IMR-90 (cell line): Measurements from ENCODE around the gene ACAA2. TPM values are rescaled to one million over a fixed set of nuclear protein-coding genes. Genes with fewer than 3 reads are reported as not detected.

Experiments
- ATAC-seq: fragments of 200-7000 bp; cut with Tn5 transposase; 2 replicates; pipeline ENCODE4 v1.9.1; 2020; ENCODE audit warnings: low read depth, mild to moderate bottlenecking, moderate library complexity
- BruUV-seq: library from RNA; stranded (reverse); fragments of 400-500 nt; replicated peaks from 2 replicates; lab custom pipeline; 2021; lab: Mats Ljungman, UMichigan
- CTCF ChIA-PET: fragments of 300-600 bp; formaldehyde crosslinking; extraction: SDS; loops from one replicate; lab custom pipeline; 2021; ENCODE audit warnings: antibody characterized with exemption; lab: Yijun Ruan, JAX
- POLR2A ChIA-PET: fragments of 300-600 bp; sonication (Branson Sonifier 250); formaldehyde crosslinking; loops from one replicate; lab custom pipeline; 2022; ENCODE audit warnings: antibody characterized with exemption; ENCODE audit not compliant: unreplicated experiment; lab: Charles Lee
- DNase-seq: peaks from one replicate; pipeline ENCODE4 v3.0.0; 2013
- H2AFZ ChIP-seq: replicated peaks from 2 replicates; pipeline ENCODE3; 2013; ENCODE audit warnings: low read length, mild to moderate bottlenecking; ENCODE audit not compliant: poor library complexity
- H2AK5ac ChIP-seq: 2 replicates; pipeline ENCODE4 v1.6.1; 2013; ENCODE audit warnings: low read depth, low read length, inconsistent platforms
- H2AK9ac ChIP-seq: replicated peaks from 2 replicates; pipeline ENCODE3; 2013; ENCODE audit warnings: mild to moderate bottlenecking, low read depth, low read length, moderate library complexity; ENCODE audit not compliant: poor library complexity
- H2BK120ac ChIP-seq: 2 replicates; pipeline ENCODE4 v1.6.1; 2013; ENCODE audit warnings: low read depth, low read length, inconsistent platforms
- H2BK15ac ChIP-seq: 3 replicates; pipeline ENCODE4 v1.6.1; 2013; ENCODE audit warnings: low read depth, low read length, inconsistent platforms
- H2BK20ac ChIP-seq: 2 replicates; pipeline ENCODE4 v1.6.1; 2013; ENCODE audit warnings: low read depth, mild to moderate bottlenecking, inconsistent platforms, low read length, moderate library complexity
- H2BK5ac ChIP-seq: 2 replicates; pipeline ENCODE4 v1.6.1; 2013; ENCODE audit warnings: mild to moderate bottlenecking, low read depth, low read length, inconsistent platforms; ENCODE audit not compliant: poor library complexity, severe bottlenecking
- H3K14ac ChIP-seq: replicated peaks from 2 replicates; pipeline ENCODE4 v1.6.1; 2013; ENCODE audit warnings: low read depth, low read length, inconsistent platforms
- H3K18ac ChIP-seq: 2 replicates; pipeline ENCODE4 v1.6.1; 2013; ENCODE audit warnings: low read depth, low read length, control low read depth
- H3K23ac ChIP-seq: 2 replicates; pipeline ENCODE4 v1.6.1; 2013; ENCODE audit warnings: low read depth, low read length, inconsistent platforms
- H3K27ac ChIP-seq: 2 replicates; pipeline ENCODE4 v1.5.1; 2013; ENCODE audit warnings: mild to moderate bottlenecking, control low read depth, low read length; ENCODE audit not compliant: insufficient read depth
- H3K27me3 ChIP-seq: 2 replicates; pipeline ENCODE4 v1.6.1; 2013; ENCODE audit warnings: low read length; ENCODE audit not compliant: control insufficient read depth, insufficient read depth
- H3K36me3 ChIP-seq: 2 replicates; pipeline ENCODE4 v1.6.1; 2013; ENCODE audit warnings: low read length, mixed read lengths; ENCODE audit not compliant: control insufficient read depth, insufficient read depth
- H3K4ac ChIP-seq: 2 replicates; pipeline ENCODE4 v1.6.1; 2013; ENCODE audit warnings: low read depth, low read length, inconsistent platforms
- H3K4me1 ChIP-seq: 2 replicates; pipeline ENCODE4 v1.6.1; 2013; ENCODE audit warnings: low read length, mixed read lengths; ENCODE audit not compliant: control insufficient read depth, insufficient read depth
- H3K4me2 ChIP-seq: 2 replicates; pipeline ENCODE4 v1.6.1; 2013; ENCODE audit warnings: low read depth, mild to moderate bottlenecking, control low read depth, low read length, moderate library complexity
- H3K4me3 ChIP-seq: 2 replicates; pipeline ENCODE4 v1.5.1; 2013; ENCODE audit warnings: low read depth, mild to moderate bottlenecking, control low read depth, low read length, moderate library complexity; ENCODE audit not compliant: insufficient read depth
- H3K56ac ChIP-seq: 2 replicates; pipeline ENCODE4 v1.6.1; 2013; ENCODE audit warnings: low read length, inconsistent platforms; ENCODE audit not compliant: insufficient read depth; ENCODE audit errors: extremely low read depth
- H3K79me1 ChIP-seq, 2 experiments: 2 replicates each; pipeline ENCODE4 v1.6.1; 2013; ENCODE audit warnings: low read length in 2 of 2, inconsistent platforms in 1 of 2, low read depth in 1 of 2
- H3K9ac ChIP-seq: 2 replicates; pipeline ENCODE4 v1.6.1; 2013; ENCODE audit warnings: low read depth, low read length, control low read depth
- H3K9me1 ChIP-seq: 2 replicates; pipeline ENCODE4 v1.6.1; 2013; ENCODE audit warnings: low read length, inconsistent platforms; ENCODE audit not compliant: insufficient read depth
- H3K9me3 ChIP-seq: 2 replicates; pipeline ENCODE4 v1.6.1; 2013; ENCODE audit warnings: low read length; ENCODE audit not compliant: control insufficient read depth, insufficient read depth
- H4K20me1 ChIP-seq: 2 replicates; pipeline ENCODE4 v1.6.1; 2013; ENCODE audit warnings: low read length, inconsistent platforms; ENCODE audit not compliant: insufficient read depth
- H4K5ac ChIP-seq: 2 replicates; pipeline ENCODE4 v1.6.1; 2013; ENCODE audit warnings: mild to moderate bottlenecking, low read depth, low read length, control low read depth
- H4K8ac ChIP-seq, 2 experiments: 2 replicates each; pipeline ENCODE4 v1.6.1; 2013; ENCODE audit warnings: low read depth in 2 of 2, low read length in 2 of 2, control low read depth in 1 of 2, inconsistent platforms in 1 of 2
- H4K91ac ChIP-seq: 2 replicates; pipeline ENCODE4 v1.6.1; 2013; ENCODE audit warnings: low read depth, low read length, inconsistent platforms; ENCODE audit not compliant: insufficient read depth
- BHLHE40 ChIP-seq: fragments of 150-350 bp; IDR thresholded peaks from 2 replicates; pipeline ENCODE4 v1.6.1; 2016; ENCODE audit warnings: mild to moderate bottlenecking, low read depth, low read length
- CEBPB ChIP-seq: IDR thresholded peaks from 2 replicates; pipeline ENCODE4 v1.6.1; 2012; ENCODE audit warnings: low read depth, low read length, improper control_type of control experiment
- CHD1 ChIP-seq: IDR thresholded peaks from 2 replicates; pipeline ENCODE4 v1.6.1; 2012; ENCODE audit warnings: low read depth, low read length, improper control_type of control experiment
- CTCF ChIP-seq: conservative IDR thresholded peaks from 2 replicates; pipeline ENCODE4 v1.5.1; 2012; ENCODE audit warnings: mild to moderate bottlenecking, low read depth, low read length, improper control_type of control experiment
- ELK1 ChIP-seq: fragments of 150-350 bp; IDR thresholded peaks from 2 replicates; pipeline ENCODE4 v1.6.1; 2016; ENCODE audit warnings: low read depth, mild to moderate bottlenecking, low read length, moderate library complexity, borderline replicate concordance
- FOS ChIP-seq: fragments of 150-350 bp; IDR thresholded peaks from 2 replicates; pipeline ENCODE4 v1.6.1; 2016; ENCODE audit warnings: low read depth, low read length
- MAFK ChIP-seq: IDR thresholded peaks from 2 replicates; pipeline ENCODE4 v1.6.1; 2012; ENCODE audit warnings: low read depth, low read length, improper control_type of control experiment
- MAZ ChIP-seq: IDR thresholded peaks from 2 replicates; pipeline ENCODE4 v1.6.1; 2012; ENCODE audit warnings: low read depth, mild to moderate bottlenecking, low read length, improper control_type of control experiment, moderate library complexity, borderline replicate concordance
- NFE2L2 ChIP-seq: fragments of 150-350 bp; IDR thresholded peaks from 2 replicates; pipeline ENCODE4 v1.6.1; 2016; ENCODE audit warnings: low read depth, mild to moderate bottlenecking, low read length
- POLR2A ChIP-seq: IDR thresholded peaks from 2 replicates; pipeline ENCODE4 v1.6.1; 2012; ENCODE audit warnings: mild to moderate bottlenecking, low read depth, low read length
- RAD21 ChIP-seq: IDR thresholded peaks from 2 replicates; pipeline ENCODE4 v1.6.1; 2012; ENCODE audit warnings: low read length, improper control_type of control experiment
- RCOR1 ChIP-seq: IDR thresholded peaks from 2 replicates; pipeline ENCODE4 v1.6.1; 2012; ENCODE audit warnings: mild to moderate bottlenecking, low read length, improper control_type of control experiment; ENCODE audit not compliant: insufficient replicate concordance
- RFX5 ChIP-seq: IDR thresholded peaks from 2 replicates; pipeline ENCODE4 v1.8.0; 2012; ENCODE audit warnings: low read depth, mild to moderate bottlenecking, low read length, moderate library complexity
- SMC3 ChIP-seq: fragments of 150-350 bp; IDR thresholded peaks from 2 replicates; pipeline ENCODE4 v1.6.1; 2016; ENCODE audit warnings: low read depth, mild to moderate bottlenecking, antibody characterized with exemption, low read length, moderate library complexity
- USF2 ChIP-seq: fragments of 150-350 bp; IDR thresholded peaks from 2 replicates; pipeline ENCODE4 v1.6.1; 2017; ENCODE audit warnings: mild to moderate bottlenecking, antibody characterized with exemption, low read length, low read depth
- WGBS, 2 experiments: methylation state at CpG; one replicate each; pipeline versions ENCODE4 v1.1.5 to v1.1.7; 2013; ENCODE audit warnings: missing lambda C conversion rate in 2 of 2; ENCODE audit not compliant: insufficient read length in 1 of 2; ENCODE audit errors: extremely low coverage in 2 of 2; 5-methylcytosine and 5-hydroxymethylcytosine counted together
- dilution Hi-C: fragments of 300-500 bp; cut with HindIII; formaldehyde crosslinking; loops from one replicate; pipeline ENCODE4 v1.14.3; 2018; ENCODE audit warnings: low sequenced_read_pairs; ENCODE audit not compliant: unreplicated experiment
- in situ Hi-C: fragments of 300-500 bp; cut with MboI; formaldehyde crosslinking; loops from 3 replicates; pipeline ENCODE4 v1.14.3; 2019; ENCODE audit warnings: low sequenced_read_pairs, inconsistent platforms, mixed read lengths
- intact Hi-C: fragments of 100-400 bp; cut with micrococcal nuclease; formaldehyde crosslinking; loops from 2 replicates; pipeline ENCODE4 v1.10.0; 2022
- polyA plus RNA-seq, 3 experiments: library from polyadenylated mRNA; depleted of rRNA; stranded (reverse); fragments of >200 nt; gene quantifications; 2 replicates each; pipeline ENCODE4 v1.2.3, GENCODE V29; 2012; ENCODE audit warnings: low replicate concordance in 1 of 3
- total RNA-seq: library from RNA; depleted of rRNA; stranded (reverse); fragments of >200 nt; gene quantifications from 2 replicates; pipeline ENCODE4 v1.2.3, GENCODE V29; 2012

Gene ACAA2
- total and polyA plus RNA-seq, 2 of the 4 experiments (the other 2 are of a cell fraction) = 24.4 to 61.5 TPM

- H3K79me1 ChIP-seq = 0 out of 4 replicates have a peak, but pooled peaks cover 0 to 2% of the 10 kb centered on the region in 2 experiments
- no peak overlapping the region for H4K8ac ChIP-seq
- no peak for DNase-seq
- H3K4ac ChIP-seq = no peak overlapping the region
- no TSS peak for BruUV-seq
- H3K56ac ChIP-seq = no peak overlapping the region
- H4K5ac ChIP-seq = no peak overlapping the region
- H2BK15ac ChIP-seq = no peak overlapping the region
- no peak overlapping the region for H3K18ac ChIP-seq
- CTCF ChIA-PET = no interaction called here
- no peak overlapping the region for H3K14ac ChIP-seq
- no peaks in the 10 kb centered on the region for H3K36me3 ChIP-seq
- H4K91ac ChIP-seq = no peak overlapping the region
- no peaks in the 10 kb centered on the region for H3K9me3 ChIP-seq
- H2AFZ ChIP-seq = no peak overlapping the region
- H3K4me3 ChIP-seq = no peak overlapping the region
- no peak overlapping the region for H2AK9ac ChIP-seq
- H3K9me1 ChIP-seq = peaks cover 10% of the 10 kb centered on the region; the same call in 1 of the 2 replicates
- H2BK5ac ChIP-seq = no peak overlapping the region
- intact Hi-C loops (no loop called here), dilution Hi-C loops (no loop called here), in situ Hi-C loops (no loop called here)
- no peak overlapping the region for H2BK20ac ChIP-seq
- no peaks in the 10 kb centered on the region for H4K20me1 ChIP-seq
- peaks cover 8% of the 10 kb centered on the region; the same call in 1 of the 2 replicates for H3K4me1 ChIP-seq
- no peaks in the 10 kb centered on the region for H3K27me3 ChIP-seq
- TF ChIP-seq POLR2A = no peak
- TF ChIP-seq FOS = no peak
- TF ChIP-seq ELK1 = no peak
- TF ChIP-seq MAFK = no peak
- TF ChIP-seq BHLHE40 = no peak
- no peak for TF ChIP-seq CHD1
- no peak for TF ChIP-seq USF2
- TF ChIP-seq CTCF = no peak
- no peak for TF ChIP-seq SMC3
- no peak for TF ChIP-seq RAD21
- TF ChIP-seq RCOR1 = no peak
- no peak for TF ChIP-seq NFE2L2
- no peak for TF ChIP-seq MAZ
- no peak for TF ChIP-seq RFX5
- TF ChIP-seq CEBPB = no peak
- POLR2A ChIA-PET = interaction anchor here (0.5 kb wide), 1 partner anchor 24 kb away, joined by 4 read pairs; no protein-coding TSS in a partner anchor
- no peak overlapping the region for H3K4me2 ChIP-seq
- no peak overlapping the region for H3K23ac ChIP-seq
- no peak overlapping the region for H2AK5ac ChIP-seq
- no peak overlapping the region for H3K27ac ChIP-seq
- WGBS, 2 experiments = no CpG with 5 or more reads among the region's 5 CpGs
- no peak overlapping the region for H2BK120ac ChIP-seq
- no peak overlapping the region for H3K9ac ChIP-seq
- ATAC-seq = no peak
Observed at GRCh38 chr18:49837889-49838288, 24.6 kb upstream of the ACAA2 start.
